T-helper 1 cell treated with Interleukin-12 subunit alpha and Interleukin-12 subunit beta and Interleukin-4 antibody, amounts not matched to agents 30 ng/mL and 1 ng/mL, for 36 hours (primary cell): ENCODE measurements around the gene LMNB1. TPM values are rescaled to one million over a fixed set of nuclear protein-coding genes. Genes with fewer than 3 reads are reported as not detected.
"Not testable (repeated sequence)": the region's sequence is repeated elsewhere in the genome, so short reads cannot be mapped to it uniquely, and the experiment has no call there.

Experiments
- intact Hi-C: fragments of 100-400 bp; cut with micrococcal nuclease; formaldehyde crosslinking; loops from one replicate; pipeline ENCODE4 v1.15.1; 2024
- total RNA-seq: library from RNA; stranded (reverse); gene quantifications from 2 replicates; pipeline ENCODE4 v1.2.3, GENCODE V29; 2022

LMNB1 gene
- total RNA-seq, 1 donor from 2014 or later = 210 TPM

DNA sequence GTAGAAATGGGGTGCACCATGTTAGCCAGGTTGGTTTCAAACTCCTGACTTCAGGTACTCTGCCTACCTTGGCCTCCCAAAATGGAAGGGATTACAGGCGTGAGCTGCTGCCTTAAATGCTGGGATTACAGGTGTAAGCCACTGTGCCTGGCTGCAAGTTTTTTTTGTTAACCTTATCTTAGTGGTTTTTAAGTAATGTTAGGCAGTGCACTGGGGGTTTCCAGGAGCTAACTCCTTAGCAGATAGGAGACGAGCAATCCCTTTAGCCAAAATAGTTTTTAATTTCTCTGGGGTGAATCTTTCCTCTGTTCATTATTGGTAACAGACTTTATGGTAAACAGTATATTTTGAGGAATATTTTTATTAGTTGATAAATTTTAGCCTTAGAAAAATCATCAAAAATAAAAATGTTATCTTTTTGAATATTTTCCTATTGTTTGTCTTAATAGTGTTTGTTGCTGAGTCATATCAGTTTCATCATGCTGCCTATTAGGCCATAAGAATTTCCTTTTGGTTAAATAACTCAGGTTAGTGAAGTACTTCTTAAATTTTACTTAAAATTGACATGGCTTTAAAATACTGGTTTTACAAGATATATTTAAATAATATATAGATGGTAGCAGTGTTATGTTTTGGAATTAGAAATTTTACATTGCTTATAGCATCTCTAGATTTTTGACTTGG is 37.9 kb downstream of the LMNB1 start:
- intact Hi-C loops = loop anchor here (1.0 to 10.0 kb wide), 4 partner anchors 8 to 700 kb away; partner anchors contain the start of gene PRRC1

DNA sequence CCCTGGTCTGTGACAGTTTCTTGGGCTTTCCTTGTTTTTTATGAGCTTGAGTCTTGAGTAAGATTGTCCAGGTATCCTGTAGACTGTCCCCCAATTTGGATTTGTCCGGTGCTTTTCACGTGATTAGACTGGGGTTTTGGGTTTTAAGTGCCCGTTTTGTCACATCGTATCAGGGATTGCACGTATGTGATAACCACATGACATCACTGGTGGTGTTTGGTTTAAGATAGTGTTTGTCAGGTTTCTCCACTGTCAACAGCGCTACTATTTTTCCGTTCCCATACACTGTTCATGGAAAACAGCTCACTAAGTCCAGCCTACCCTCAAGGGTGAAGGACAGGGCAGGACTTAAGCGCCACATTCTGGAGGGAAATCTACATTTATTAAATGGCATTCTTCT is 39.7 kb downstream of the LMNB1 start:
- intact Hi-C loops = loop anchor here (1.0 to 10.0 kb wide), 2 partner anchors 29 to 698 kb away; partner anchors contain the start of gene PRRC1

DNA sequence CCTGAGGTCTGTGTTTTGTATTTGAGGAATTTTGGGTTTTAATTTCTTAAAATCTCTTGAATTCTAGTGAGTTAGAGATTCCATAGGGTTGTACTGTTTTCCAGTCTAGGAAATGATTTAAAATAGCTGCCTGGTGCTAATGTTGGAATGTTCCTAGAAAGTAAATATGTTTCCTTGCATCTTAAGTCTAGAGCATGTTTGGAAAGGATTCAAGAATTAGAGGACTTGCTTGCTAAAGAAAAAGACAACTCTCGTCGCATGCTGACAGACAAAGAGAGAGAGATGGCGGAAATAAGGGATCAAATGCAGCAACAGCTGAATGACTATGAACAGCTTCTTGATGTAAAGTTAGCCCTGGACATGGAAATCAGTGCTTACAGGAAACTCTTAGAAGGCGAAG is 41.8 kb downstream of the LMNB1 start:
- intact Hi-C loops = loop anchor here (10.0 kb wide), 1 partner anchor 696 kb away; the partner anchor contains the start of gene PRRC1

DNA sequence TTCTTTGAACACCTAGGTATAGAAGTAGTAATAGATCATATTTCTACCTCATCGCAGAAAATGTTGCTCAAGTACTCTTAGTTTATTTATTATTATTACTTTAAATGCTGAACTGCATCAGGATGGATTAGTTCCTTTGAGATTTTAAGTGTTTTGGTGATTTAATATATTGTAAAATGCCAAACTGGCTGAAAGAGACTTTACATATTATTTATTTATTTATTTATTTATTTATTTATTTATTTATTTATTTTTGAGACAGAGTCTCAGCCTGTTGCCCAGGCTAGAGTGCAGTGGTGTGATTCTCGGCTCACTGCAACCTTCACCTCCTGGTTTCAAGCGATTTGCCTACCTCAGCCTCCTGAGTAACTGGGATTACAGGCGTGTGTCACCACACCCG is 42.3 kb downstream of the LMNB1 start:
- intact Hi-C loops = loop anchor here (10.0 kb wide), 1 partner anchor 696 kb away; the partner anchor contains the start of gene PRRC1

DNA sequence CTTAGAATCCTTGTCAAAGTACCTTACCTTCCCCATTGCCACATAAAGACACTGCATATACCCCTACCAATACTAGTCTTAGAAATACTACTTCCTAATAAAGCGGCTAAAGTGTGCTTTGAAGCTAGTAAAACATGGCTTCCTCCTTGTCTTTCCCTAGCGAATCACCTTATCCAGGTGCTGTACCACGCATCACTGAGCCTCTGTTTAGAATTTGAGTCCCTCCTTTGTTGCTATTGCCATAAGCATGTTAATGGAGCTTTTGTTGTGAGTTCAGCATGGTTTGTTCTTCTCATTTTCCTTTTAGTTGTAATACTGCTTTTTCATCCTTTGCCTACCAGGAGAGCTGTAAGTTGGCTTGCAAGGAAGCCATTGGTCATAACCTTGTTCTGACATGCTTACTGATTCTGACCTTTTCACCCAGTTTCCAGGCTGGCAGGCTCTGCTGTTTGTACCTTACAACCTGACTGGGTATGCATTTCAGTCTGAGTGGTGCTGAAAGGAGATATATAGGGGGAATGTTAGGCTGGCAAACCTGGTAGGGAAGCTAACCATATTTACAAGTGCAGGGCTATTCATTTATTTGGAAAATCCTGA is 49.8 kb downstream of the LMNB1 start:
- intact Hi-C loops = no loop called here

DNA sequence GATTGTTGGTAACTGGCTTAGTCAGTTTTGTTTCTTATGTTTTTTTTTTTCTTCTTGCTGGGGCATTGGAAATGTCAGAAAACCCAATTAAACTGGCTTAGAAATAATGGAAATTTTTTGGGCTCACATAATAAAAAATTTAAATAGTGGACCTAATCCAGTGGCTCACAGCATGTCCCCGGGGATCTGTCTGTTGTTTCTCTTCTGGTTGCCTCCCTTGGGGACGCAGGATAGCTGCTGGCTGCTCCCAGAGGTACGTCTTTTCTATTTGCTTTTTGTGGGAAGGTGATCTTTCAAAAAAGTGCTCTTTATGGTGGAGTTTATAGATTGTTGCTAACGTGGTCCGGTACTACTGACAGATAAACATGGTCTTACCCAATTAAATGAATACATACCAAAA is 52.2 kb downstream of the LMNB1 start:
- intact Hi-C loops = no loop called here

DNA sequence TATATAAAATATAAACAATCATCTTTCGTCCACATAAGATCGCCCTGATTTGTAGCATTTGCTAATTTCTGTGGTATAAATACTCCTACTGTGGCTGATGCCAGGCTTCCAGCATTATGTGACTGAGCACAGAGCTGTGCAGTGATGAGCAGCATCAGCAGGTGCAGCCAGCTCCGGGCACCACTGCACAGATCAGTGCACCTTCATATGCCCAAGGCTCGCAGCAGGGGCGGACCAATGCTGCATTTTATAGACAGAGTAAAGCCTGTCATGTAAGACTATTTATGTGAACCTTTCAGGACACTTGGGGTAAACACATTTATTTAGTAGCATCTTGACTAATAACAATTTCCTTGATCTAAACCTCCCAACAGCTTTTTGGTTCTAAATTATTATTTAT is 53.1 kb downstream of the LMNB1 start:
- intact Hi-C loops = loop anchor here (1.0 to 2.0 kb wide), 2 partner anchors 8 to 15 kb away; no protein-coding TSS in a partner anchor

DNA sequence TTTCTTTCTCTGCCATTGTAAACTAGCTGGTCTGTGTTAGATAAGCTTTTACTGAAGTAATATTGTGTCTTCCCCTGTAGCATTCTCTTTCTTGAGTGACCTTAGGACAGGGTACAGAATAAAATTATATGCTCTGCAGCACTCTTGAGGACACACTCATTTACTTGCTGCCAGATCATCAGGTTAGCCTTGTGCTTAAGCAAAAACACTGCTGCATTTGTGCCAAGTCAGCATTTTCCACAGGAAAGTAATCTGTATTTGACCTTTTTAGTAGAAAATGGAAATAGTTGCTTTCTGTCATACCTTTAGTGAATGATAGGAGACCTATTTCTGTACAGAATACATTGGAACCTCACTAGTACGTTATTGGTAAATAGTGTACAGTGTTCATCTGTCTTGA is 54.2 kb downstream of the LMNB1 start:
- intact Hi-C loops = loop anchor here (2.0 kb wide), 1 partner anchor 16 kb away; no protein-coding TSS in a partner anchor

DNA sequence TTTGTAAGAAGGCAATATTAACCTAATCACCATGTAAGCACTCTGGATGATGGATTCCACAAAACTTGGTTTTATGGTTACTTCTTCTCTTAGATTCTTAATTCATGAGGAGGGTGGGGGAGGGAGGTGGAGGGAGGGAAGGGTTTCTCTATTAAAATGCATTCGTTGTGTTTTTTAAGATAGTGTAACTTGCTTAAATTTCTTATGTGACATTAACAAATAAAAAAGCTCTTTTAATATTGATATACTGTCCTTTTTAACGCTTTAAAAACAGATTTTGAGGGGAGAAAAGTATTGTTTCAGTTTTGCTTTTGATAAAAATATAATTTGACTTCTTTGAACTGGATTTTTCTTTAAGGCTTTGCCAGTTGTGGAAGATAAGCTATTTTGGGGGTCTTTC is 59.8 kb downstream of the LMNB1 start:
- intact Hi-C loops = no loop called here

DNA sequence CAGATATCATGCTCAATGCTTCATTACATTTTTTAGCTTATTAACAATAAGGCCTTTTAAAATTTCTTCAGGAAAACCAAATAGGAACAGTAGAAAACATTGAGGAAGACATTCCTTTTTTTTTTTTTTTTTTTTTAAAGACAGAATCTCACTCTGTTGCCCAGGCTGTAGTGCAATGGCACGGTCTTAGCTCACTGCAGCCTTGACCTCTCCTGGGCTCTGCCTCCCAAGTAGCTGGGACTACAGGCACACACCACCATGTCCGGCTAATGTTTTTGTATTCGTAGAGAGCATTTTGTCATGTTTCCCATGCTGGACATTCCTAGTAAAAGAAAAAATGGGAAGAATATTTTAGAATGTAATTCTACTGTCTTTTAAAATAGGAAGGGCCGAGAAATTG is 60.3 kb downstream of the LMNB1 start:
- intact Hi-C loops = no loop called here

DNA sequence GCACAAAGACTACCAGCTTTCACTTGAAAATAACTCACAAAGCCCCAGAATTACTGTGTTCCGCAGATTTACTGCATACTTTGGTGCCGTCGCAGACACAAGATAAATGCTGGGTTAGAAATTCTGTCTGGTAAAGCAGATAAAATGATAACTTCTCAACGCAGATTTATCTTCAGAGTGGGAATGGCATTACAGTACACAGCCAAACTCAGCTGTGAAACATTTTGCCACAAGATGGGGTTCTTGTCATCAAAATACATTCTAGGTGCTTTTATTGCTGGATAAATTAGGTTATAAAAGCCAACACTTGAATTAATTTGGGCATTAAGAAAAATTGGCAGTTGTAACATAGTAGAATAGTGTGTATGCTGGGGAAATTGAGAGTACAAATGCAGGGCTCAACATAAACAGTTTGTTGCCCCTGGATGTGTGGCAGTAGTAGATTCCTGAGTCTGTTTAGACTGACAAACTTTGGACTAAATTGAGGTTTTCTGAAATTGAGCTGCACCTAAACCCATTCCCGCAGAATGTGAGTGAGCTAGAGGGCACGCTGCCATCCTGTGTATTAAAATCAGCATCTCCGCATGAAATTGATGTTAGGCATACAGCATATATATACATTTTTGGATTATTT is 61.1 kb downstream of the LMNB1 start:
- intact Hi-C loops = loop anchor here (1.0 kb wide), 1 partner anchor 8 kb away; no protein-coding TSS in a partner anchor

DNA sequence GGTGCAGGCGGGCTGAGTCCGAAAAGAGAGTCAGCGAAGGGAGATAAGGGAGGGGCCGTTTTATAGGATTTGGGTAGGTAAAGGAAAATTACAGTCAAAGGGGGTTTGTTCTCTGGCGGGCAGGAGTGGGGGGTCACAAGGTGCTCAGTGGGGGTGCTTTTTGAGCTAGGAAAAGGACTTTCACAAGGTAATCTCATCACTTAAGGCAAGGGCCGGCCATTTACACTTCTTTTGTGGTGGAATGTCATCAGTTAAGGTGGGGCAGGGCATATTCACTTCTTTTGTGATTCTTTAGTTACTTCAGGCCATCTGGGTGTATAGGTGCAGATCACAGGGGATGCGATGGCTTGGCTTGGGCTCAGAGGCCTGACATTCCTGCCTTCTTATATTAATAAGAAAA is 62.5 kb downstream of the LMNB1 start:
- intact Hi-C loops = not testable (repeated sequence)

DNA sequence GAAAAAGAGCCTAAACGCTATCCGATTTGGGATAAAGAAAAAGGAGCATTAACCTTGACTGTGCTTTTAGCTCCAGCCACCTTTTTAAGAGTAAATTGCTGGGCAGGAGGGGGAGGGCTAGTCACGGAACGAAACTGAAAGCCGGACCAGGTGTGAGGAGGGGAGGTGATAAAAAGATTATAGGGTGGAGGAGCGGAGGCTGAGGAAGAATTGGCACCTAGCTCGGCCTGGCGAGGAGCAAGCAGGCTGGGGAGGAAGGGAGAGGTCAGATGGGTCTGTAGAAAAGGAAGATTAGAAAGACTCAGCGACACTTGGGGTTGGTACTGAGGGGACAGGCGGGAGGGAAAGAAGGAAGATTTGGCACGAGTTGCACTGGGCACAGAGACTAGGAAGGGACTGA is 66.4 kb downstream of the LMNB1 start:
- intact Hi-C loops = not testable (repeated sequence)

DNA sequence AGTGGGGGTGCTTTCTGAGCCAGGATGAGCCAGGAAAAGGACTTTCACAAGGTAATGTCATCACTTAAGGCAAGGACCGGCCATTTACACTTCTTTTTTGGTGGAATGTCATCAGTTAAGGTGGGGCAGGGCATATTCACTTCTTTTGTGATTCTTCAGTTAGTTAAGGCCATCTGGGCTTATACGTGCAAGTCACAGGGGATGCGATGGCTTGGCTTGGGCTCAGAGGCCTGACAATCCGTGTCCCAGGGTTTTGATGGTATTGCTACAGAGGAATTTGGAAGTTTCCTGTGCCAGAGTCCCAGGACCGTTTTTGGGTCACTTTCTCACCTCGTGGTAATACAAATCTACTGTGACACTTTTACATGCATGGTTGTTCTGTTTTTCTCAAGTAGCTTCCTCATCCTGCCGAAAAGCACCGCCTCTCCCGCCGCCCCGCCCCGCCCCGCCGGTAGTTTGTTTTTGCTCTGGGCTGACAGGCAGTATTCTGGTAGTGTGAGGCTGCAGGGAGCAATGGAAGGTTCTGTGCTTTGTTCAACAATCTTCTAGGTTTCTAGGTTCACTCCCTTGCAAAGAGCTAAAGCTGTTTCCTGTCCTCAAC is 68.6 kb downstream of the LMNB1 start:
- intact Hi-C loops = loop anchor here (1.0 to 2.0 kb wide), 6 partner anchors 8 to 227 kb away; partner anchors contain the start of genes C5orf63 and MARCHF3

DNA sequence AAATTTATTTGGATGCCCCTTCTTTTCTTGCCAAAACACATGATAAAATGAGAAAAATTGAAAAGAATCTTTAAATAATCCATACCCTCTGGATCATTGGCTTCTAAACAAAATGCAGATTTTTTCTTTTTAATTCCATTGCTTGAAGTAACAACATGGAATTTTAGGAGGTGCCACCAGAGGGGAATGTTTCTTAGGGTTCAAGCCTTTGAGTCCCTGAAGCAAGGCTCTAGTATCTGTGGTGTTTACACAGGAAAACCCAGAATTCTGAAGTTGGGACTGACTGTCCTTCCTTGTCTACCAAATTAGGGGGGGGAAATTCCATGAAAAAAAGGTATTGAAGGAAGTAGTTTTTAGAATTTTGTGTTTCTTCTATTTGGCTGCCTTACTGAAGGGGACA is 69.4 kb downstream of the LMNB1 start:
- intact Hi-C loops = no loop called here

DNA sequence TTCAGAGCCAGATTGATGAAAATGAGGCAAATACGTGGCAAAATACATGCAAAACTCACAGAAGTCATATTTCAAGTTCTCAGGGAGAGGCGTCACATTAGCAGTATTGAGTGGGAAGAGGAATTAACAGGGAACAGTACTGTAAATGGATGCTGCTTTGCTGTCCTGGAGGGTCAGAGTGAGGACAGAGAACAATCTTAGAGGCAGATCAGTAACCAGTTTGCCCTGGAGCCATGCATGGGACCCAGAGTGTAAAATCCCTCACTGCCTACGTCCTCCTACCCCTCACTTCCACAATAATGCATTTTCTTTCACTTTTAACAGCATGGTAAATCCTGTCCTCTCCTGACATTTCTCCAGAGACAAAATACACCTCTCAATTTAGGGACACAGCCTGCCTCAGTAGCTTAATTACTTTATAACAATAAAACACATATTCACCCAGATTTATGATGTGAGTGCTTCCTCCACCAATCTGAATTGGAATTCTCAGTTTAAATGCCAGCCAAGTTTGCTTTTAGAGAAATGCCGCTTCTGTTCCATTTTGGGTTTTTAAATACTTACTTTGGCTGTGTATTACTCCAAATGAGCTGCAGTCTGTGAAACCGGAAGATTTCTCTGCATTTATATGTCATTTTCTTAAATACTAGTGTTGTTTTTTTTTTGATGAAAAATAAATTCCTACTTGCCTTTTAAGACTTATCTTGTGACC is 70.0 kb downstream of the LMNB1 start:
- intact Hi-C loops = no loop called here

DNA sequence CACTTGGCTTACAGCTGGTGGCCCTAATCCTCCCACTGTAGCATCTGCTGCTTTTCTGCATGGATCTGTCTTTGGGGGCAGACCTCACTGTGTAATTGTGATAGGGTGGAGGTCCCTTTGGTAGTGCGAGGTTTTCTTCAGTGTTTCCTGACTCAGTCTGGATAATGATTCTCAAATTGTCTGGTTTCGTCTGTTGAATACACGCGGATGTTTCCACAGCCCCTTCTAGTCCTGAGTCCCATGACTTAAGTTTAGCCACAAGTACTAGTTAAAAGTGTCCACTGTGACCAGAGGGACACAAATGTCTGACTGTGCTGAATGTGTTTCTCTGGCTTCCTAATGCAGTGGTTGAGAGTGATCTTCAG is 70.5 kb downstream of the LMNB1 start:
- intact Hi-C loops = no loop called here

DNA sequence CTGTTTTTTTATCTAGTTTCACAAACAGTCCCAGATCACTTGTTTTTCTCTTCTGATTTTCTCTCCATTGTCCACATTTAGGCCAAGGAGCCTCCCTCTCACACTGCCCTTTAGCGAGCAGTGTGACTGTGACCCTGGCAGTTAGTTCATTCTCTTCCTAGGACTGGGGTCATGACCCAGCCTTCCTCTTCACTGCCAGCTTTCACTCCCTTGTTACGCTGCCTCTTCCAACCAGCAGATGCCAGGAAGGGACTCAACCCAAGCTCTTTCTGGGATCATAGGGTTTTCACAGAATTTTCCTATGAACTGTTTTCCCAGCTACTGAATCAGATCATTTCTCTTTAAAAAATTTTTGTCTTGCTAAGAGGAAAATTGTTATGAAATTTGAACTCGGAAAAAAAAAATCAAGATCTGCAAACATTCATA is 70.9 kb downstream of the LMNB1 start:
- intact Hi-C loops = no loop called here

DNA sequence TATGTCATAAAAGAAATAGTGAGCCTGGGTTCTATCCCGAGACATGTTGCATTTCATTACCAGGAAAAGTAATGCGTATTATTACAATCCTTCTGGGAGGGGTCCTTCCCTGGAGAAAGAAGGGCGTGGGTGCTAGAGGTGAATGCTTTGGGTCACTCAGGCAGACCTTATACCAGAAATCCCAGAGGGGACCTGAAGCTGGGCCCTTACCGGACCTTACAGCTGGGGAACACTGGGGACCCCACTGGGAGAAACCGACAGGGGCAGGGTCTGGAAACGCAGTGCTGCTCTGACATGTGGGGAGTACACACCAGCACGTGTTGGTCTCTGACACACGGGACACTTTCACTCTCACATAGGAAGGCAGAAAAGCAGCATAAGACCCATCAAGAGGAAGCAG is 71.3 kb downstream of the LMNB1 start:
- intact Hi-C loops = no loop called here

DNA sequence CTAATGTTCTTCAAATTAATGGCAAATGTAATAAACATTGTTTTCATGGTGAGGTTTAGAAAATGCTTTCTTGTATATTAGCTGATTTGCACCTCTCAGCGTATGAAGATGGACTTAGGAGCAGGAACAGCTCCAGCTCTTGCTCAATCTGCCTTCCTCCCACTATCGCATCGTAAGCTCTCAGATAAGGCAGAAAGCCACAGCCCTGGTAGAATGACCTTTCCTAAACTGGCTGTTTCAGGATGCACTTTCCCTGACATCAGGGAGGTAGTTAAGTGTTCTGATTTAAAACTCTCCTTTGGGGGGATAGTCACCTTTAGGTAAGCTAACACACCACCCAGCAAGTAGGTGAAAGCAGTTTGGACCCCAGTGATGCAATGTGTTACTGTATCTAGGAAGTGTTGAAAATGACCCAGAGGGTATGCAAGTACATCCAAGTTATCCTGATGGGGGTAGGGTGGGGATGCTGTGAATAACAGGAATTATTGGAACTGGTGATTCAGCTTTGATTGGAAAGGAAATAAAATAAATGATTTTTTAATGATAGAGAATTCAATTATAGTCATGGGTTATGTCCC is 72.3 kb downstream of the LMNB1 start:
- intact Hi-C loops = no loop called here
